NCI-H2227 treated with DMSO at 0.1 percent for 48 hours (cell line): ENCODE results near the gene KIF3C.
"Not testable (repeated sequence)": the region's sequence is repeated elsewhere in the genome, so short reads cannot be mapped to it uniquely, and the experiment has no call there.

Experiments used
- DNase-seq: peaks from one replicate; lab custom pipeline; 2025; lab: John Stamatoyannopoulos, UW

Gene KIF3C

DNA sequence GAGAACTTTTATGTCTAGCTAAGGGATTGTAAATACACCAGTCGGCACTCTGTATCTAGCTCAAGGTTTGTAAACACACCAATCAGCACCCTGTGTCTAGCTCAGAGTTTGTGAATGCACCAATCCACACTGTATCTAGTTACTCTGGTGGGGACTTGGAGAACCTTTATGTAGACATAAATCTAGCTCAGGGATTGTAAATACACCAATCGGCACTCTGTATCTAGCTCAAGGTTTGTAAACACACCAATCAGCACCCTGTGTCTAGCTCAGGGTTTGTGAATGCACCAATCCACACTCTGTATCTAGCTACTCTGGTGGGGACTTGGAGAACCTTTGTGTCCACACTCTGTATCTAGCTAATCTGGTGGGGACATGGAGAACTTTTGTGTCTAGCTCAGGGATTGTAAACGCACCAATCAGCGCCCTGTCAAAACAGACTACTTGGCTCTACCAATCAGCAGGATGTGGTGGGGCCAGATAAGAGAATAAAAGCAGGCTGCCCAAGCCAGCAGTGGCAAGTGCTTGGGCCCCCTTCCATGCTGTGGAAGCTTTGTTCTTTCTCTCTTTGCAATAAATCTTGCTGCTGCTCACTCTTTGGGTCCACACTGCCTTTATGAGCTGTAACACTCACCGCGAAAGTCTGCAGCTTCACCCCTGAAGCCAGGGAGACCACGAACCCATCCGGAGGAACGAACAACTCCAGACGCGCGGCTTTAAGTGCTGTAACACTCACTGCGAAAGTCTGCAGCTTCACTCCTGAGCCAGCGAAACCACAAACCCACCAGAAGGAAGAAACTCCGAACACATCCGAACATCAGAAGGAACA is 66.1 kb downstream of the KIF3C start:
- not testable (repeated sequence) for DNase-seq

DNA sequence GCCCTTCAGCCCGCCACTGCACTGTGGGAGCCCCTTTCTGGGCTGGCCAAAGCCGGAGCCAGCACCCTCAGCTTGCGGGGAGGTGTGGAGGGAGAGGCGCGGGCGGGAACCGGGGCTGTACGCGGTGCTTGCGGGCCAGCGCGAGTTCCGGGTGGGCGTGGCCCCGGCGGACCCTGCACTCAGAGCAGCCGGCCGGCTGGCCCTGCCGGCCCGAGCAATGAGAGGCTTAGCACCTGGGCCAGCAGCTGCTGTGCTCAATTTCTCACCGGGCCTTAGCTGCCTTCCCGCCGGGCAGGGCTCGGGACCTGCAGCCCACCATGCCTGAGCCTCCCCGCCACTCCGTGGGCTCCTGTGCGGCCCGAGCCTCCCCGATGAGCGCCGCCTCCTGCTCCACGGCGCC is 66.9 kb downstream of the KIF3C start:
- not testable (repeated sequence) for DNase-seq

DNA sequence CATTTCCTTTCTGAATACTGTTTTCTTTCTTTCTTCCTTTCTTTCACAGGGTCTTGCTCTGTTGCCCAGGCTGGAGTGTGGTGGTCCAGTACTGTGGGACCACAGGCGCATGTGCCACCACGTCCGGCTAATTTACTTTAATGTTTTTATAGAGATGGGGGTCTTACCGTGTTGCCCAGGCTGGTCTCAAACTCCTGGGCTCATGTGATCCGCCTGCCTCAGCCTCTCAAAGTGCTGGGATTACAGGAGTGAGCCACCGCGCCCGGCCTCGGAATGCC is 68.7 kb downstream of the KIF3C start:
- DNase-seq, result not testable (repeated sequence)

DNA sequence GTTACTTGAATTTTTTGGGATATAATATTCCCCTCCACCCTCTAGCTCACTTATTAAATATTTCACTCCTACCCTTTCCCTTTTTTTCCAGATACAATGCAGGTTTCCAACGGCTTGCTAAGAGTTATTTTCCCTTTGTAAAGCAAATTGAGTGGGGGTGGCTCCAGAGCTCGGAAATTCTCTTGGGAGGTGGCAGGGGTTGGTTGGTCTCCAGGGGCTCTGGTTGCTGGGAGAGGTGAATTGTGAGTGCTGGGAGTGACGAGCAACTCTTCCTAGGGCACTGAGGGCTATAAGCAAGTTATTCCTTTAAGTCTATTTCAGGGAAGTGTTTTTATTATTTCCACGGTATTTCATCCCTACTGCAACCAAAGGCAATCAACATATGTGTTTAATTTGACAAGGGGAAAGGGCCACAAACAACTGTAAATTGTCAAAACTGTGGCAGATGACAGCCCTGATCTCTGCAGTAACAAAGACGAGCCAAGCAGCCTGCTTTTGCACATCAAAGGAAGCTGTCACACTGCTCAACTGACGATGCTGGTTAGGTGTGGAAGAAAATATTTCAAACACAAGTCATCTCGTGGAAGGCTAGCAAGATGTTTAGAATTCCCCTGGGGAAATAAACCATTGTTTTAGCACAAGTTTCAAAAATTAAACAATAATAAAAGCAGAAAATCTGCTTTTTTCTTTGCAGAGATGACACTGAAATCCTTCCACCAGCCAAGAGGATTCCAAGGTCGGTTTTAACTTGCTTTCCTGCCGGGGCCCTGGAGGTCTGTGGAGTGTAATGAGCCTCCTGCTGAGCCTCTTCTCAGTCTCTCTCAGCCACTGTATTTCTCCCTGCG is 69.2 kb downstream of the KIF3C start:
- DNase-seq, result peak; percentile 32

DNA sequence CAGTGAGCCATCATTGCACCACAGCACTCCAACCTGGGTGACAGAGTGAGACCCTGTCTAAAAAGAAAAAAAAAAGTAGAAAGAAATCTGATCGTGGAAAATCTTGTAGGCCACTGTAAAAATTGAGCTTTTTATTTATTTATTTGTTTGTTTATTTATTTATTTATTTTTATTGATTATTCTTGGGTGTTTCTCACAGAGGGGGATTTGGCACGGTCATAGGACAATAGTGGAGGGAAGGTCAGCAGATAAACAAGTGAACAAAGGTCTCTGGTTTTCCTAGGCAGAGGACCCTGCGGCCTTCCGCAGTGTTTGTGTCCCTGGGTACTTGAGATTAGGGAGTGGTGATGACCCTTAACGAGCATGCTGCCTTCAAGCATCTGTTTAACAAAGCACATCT is 72.7 kb downstream of the KIF3C start:
- DNase-seq, result not testable (repeated sequence)

DNA sequence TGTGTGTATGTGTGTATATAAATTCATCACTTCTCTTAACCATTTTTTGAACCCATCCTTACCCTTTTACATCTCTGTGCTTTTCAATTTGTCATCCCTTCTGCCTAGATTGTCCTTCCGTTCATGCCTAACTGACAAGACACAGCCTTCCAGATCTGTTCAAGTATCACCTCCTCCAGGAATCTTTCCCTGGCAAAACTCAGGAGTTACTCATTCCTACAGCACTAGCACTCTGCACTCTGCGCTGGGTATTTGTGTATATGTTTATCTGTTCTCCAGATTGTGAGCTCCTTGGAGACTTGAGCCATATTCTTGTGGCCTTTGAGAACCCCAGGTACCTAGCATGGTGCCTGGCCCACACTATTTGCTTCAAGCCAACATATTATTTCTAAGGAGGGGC is 77.2 kb downstream of the KIF3C start:
- DNase-seq, result no peak

DNA sequence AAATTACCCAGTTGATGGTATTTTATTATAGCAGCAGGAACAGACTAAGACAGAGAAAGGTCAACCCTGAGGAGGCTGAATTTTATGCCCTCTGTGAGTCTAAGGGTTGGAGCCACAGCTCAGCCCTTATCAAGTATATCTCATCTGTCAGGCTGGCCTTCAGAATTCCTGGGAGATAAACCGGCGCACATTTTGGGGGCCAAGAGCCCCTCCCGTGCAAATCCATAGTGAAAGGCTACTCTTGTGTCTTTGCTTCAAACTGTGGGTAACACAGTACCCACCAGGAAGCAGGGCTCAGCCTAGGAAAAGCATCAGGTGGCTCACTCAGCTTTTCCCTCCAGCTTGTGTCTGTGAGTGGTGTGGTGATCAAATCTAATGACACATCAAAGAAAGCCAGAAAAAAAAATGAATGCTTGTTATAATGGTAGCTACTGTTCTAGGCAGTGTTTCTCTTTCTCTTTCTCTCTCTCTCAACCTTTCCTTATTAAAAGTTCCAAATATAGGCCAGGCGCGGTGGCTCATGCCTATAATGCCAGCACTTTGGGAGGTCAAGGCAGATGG is 79.0 kb downstream of the KIF3C start:
- no peak for DNase-seq

DNA sequence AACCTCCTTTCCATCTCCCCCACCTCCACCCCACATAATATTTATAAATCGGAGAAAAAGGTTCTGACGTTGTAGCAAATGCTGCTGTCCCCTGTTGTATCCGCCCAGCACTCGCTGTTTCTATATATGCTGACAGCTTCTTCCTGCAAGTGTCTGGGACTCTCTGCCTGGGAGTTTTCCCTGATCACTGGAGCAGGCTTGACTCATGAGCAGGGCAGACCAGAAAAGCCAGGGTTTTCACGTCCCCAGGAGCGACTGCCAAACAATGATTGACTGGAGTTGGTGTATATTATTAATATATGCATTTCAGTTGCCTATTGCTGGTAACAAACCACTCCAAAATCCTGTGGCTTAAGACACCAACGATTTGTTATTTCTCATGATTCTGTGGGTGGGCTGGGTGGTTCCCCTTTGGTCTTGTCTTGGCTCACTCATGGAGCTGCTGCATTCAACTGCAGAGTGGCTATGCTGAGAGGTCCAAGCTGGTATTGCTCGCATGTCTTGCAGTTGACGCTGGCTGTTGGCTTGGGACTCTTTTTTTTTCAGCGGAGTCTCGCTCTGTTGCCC is 82.8 kb downstream of the KIF3C start:
- no peak for DNase-seq

DNA sequence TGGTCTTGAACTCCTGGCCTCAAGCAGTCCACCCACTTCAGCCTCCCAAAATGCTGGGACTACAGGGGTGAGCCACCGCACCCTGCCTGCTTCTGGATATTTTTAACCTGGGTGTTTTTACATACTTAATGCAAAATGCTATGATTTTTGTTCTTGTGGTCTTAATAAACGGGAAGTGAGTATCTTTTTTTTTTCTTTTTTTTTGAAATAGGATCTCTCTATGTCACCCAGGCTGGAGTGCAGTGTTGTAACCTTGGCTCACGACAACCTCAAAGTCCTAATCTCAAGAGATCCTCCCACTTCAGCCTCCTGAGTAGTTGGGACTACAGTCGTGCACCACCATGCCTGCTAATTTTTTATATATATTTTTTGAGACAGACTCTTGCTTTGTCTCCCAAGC is 84.8 kb downstream of the KIF3C start:
- DNase-seq, result no peak

DNA sequence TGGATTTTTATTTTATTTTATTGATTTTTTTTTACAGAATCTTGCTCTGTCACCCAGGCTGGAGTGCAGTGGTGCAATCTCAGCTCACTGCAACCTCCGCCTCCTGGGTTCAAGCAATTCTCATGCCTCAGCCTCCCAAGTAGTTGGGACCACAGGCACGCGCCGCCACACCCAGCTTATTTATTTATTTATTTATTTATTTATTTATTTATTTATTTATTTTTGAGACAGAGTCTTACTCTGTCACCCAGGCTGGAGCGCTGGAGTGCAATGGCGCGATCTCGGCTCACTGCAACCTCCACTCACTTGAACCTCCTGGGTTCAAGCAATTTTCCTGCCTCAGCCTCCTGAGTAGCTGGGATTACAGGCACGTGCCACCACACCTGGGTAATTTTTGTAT is 86.0 kb downstream of the KIF3C start:
- not testable (repeated sequence) for DNase-seq

DNA sequence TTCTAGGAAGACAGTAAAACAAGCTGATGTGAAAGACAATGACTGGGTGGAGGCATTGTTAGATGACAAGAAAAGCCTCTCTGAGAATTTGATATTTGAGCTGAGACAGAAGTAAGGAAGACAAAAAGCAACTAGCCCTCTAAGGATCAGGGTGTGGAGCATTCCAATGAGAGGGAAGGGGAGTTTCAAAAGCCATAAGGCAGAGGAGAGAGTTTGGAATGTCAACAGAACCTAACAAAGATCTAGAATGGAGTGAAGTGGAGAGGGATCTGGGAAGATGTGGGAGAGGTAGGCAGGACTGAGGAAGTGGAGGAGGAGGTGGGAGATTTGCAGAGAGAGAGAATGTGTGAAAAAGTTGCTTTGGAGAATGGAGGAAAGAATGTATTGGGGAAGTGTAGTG is 86.7 kb downstream of the KIF3C start:
- no peak for DNase-seq

DNA sequence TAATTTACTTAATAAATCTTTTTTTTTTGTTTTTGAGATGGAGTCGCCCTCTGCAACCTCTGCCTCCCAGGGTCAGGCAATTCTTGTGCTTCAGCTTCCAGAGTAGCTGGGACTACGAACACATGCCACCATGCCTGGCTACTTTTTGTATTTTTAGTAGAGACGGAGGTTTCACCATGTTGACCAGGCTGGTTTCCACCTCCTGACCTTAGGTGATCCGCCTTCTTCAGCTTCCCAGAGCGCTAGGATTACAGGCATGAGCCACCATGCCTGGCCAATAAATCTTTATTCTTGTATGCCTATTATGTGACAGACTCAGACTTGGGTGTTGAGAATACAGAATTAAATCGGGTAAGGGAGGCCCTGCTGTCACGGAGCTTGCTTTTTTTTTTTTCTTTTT is 87.3 kb downstream of the KIF3C start:
- DNase-seq, result no peak

DNA sequence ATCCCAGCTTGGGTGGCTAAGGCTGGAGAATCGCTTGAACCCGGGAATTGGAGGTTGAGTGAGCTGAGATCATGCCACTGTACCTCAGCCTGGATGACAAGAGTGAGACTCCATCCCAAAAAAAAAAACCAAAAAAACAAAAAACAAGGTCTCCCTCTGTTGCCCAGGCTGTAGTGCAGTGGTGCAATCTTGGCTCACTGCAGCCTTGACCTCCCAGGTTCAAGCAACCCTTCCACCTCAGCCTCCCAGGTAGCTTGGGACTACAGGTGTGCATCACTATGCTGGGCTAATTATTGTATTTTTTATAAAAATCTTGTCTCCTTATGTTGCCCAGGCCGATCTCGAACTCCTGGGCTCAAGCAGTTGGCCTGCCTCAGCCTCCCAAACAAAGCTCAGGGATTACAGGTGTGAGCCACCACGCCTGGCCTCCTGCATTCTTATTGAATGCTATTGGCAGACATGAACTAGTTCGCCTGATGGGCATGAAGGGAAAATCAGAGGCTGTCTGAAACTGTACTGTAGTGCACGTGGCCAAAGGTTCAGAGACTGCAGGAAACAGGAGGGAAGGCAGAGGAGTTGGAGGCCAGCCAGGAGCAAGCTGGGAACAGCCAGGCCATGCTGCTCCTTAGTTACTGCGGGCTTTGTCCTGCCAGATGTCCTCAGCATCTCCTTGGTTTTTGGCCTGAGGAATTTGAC is 88.0 kb downstream of the KIF3C start:
- DNase-seq, result no peak

DNA sequence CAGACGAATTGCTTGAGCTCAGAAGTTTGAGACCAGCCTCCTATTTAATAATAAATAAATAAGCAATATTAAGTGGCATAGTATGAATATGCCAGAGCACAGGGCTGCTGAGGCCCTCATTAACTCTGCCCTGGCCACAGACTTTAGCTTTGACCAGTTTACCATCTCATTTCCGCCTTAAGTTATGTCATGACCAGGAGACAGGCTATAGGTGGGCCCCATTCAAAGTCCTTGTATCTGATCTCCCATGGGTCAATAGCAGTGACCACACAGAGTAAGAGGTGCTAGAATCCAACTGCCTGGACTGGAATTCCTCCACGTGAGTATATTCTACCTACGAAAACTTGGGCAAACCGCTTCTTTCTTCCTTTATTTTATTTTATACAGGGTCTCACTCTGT is 90.6 kb downstream of the KIF3C start:
- DNase-seq, result no peak

DNA sequence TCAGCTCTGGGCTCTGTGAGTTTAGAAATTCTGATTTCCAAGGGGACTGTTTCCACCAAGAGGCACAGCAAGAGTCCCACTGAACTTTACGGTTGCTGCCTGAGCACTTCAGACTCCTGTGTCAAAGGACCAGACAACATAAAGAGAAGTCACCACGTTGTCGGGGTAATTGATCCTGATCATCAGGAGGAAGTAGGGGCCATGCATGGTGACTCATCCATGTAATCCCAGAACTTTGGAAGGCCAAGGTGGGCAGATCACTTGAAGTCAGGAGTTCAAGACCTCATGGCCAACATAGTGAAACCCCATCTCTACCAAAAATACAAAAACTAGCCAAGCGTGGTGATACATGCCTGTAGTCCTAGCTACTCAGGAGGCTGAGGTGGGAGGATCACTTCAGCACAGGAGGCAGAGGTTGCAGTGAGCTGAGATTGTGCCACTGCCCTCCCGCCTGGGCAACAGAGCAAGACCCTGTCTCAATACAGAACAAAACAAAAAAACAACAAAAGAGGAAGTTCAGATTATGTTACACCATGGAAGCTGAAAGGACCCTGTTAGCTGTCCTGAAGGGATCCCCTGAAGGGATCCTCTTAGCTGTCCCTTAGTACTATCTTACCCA is 94.6 kb downstream of the KIF3C start:
- DNase-seq, result no peak

DNA sequence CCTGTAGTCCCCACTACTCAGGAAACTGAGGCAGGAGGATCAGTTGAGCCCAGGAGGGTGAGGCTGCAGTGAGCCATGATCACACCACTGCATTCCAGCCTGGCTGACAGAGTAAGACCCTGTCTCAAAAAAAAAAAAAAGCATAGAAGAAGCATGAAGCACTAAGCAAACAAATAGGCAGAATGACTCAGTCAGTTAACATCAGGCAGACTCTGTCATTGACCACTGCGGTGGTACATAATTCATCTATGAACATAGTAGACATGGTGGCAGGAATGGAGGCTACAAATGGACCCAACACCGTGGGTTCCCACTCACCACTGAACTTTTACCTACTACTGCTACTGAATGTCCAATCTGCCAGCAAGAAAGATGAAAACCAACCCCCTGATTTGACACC is 96.4 kb downstream of the KIF3C start:
- DNase-seq, result no peak

DNA sequence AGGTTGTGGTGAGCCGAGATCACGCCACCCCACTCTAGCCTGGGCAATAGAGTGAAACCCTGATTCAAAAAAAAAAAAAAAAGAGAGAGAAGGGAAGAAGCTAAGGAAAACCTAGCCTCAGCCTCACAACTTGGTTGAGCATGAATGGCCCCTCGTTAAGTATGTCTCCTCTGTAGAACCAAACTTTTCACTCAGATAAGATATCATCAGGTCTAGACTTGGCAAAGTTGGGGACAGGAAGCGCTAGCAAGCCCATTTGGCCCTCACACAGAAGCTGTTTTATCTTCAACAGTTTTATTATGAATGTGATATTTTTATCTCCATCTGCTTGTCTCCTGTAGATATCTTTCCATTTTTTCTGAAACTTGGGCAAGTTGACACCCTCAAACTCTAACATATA is 100.5 kb downstream of the KIF3C start:
- no peak for DNase-seq

DNA sequence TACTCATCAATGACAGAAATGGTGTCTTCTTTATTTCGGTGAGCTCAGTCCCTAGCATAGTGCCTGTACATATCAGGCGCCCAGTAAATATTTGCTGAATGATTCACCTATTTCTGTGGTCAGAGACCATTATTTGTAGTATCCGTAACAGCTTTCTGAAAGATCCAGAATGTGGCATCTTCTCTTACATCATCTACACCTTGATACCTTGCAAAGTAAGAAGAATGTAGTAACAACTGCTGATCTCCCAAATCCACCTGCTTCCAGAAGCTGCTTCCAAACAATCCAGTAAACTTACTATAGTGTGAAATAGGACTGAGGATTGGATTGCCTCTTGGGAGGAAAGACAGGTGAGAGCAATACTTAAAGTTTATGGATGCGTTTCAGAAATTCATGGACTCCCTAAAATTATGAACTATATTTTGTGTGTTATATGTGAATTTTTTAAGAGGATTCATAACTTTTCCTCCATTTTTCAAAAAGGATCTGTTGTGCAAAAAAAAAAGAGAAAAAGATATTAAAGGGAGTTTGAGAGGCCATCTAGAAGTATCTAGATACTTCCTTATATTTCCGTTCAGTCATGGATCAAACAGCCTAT is 103.1 kb downstream of the KIF3C start:
- no peak for DNase-seq

DNA sequence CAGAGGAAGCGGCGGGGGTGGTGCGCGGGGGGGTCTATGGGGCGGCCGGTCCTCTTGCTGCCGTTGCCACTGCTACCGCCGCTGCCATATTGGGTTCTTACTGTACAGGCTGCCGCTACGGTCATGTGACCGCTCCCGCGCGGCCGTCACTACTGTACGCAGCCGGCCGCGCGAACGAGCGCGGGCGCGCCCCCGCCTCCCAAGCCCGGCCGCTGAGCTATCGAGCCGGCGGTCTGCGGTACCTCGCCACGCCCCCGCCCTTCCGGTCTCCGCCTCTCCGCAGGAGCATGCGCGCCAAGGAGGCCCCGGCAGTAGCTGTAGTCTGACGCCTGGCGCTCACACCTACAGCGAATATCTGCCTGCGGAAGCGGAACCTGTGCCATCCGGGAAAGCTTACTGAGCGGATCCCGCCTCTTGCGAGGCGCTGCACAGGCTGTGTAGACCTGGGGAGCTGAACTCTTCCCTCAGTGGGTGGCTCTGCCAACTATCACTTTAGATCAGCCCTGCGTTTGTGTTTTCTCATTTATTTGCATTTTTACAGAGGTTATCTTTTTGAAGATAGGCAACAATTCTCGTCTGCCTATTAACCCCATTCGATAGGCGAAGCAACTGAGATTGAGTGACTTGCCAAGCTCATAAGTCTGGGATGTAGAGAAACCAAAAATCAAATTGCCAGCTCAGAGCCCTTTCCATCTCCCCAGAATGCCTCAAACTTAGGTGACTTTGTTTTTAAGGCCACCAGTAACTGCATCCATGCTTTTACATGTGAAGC is 103.8 kb downstream of the KIF3C start, which contains the start of gene ASXL2:
Gene ASXL2 (minus strand): TSS at position 127 of the 772 bp plus-strand sequence. CDS start 265 bp downstream, outside the sequence.
- DNase-seq, result peak; percentile 96
